HG03095 (cell line): ENCODE results near the gene TSPAN17.
"Not testable (repeated sequence)": the region's sequence is repeated elsewhere in the genome, so short reads cannot be mapped to it uniquely, and the experiment has no call there.

Experiments used
- ATAC-seq: cut with Tn5 transposase; IDR thresholded peaks from one replicate; pipeline ENCODE4 v1.9.1; 2021; ENCODE audit warnings: moderate library complexity; ENCODE audit not compliant: unreplicated experiment

The TSPAN17 gene, protein sequence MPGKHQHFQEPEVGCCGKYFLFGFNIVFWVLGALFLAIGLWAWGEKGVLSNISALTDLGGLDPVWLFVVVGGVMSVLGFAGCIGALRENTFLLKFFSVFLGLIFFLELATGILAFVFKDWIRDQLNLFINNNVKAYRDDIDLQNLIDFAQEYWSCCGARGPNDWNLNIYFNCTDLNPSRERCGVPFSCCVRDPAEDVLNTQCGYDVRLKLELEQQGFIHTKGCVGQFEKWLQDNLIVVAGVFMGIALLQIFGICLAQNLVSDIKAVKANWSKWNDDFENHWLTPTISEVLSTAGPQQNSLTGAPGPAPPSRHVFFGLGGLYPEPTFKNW

DNA sequence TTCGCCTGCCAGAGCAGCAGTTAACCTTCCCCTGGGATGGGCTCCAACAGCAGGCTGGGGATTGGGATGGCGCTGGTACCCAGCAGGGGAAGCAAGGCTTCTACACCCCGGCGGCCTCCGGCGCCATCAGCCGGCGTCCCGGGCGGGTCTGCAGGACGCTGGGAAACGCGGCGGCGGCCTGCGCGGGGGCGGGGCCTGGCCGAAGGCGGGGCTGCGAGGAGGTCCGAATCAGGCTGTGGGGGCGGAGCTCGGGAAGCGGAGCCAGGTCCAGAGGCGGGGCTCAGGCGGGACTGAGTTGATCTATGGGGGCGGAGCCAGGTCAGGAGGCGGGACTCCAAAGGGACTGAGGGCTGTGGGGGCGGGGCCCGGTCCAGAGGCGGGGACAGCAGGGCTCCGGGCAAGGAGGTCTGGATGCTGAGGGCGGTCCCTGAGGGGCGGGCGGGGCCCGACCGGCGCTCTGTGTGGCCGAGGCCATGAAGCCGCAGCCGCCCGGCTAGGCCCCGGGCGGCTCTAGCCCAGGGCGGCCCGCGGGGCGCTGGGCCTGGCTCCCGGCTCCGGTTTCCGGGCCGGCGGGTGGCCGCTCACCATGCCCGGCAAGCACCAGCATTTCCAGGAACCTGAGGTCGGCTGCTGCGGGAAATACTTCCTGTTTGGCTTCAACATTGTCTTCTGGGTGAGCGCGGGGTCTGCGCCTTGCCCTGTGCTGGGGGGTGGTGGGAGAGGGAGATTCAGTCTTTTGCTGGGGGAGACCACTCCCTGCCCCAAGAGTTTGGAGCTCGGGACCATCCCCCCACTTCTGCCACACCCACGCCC, at the start of gene TSPAN17:
Gene TSPAN17 (plus strand): TSS at position 455 of the 813 bp plus-strand sequence. CDS start 132 bp downstream, at position 587.
- peak; percentile 95 for ATAC-seq

DNA sequence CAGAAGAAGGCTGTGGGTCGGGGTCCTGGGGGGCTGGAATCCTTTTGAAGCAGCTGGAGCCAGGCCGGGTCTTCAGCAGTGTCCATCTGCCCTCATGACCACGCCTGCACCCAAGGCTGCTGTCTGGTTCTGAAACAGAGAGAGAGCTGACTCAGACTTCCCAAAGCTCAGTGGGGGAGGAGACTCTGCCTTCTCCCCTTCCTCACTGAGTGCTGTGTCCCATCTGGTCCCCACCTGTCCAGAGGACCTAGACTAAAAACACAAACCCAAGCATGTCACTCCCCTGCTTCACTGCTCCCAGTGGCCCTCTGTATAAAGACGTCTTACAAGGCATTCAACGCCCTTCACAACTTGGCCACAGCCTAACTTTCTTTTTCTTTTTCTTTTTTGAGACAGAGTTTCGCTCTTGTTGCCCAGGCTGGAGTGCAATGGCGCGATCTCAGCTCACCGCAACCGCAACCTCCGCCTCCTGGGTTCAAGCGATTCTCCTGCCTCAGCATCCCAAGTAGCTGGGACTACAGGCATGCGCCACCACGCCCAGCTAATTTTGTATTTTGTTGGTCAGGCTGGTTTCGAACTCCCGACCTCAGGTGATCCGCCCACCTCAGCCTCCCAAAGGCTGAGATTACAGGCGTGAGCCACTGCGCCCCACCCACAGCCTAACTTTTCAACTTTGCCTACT, 47.4 kb upstream of the TSPAN17 start:
- ATAC-seq = not testable (repeated sequence)

DNA sequence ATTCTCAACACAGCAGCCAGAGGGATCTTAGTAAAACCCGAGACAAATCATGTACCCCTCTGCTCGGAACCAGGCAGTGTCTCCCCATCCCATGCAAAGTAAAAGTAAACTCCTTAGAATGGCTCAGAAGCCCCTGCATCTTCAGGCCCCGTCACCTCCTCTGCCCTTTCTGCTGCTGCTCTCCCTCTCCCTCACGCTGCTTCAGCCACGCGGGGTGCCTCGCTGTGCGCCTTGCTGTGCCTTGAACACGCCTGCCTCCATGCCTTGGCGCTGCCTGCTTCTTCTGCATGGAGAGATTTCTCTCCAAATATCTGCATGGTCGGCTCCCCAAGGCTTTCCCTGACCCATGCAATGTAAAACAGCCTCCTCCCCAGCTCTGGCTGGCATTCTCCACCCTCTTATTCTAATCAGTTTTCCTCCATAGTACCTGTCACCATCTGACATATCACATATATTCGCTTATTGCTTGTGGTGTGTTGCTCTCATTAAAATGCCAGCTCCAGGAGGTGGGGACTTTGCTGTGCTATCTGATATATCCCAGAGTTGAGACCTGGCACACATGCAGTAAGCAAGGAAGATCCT, 45.3 kb upstream of the TSPAN17 start:
- ATAC-seq = no peak

DNA sequence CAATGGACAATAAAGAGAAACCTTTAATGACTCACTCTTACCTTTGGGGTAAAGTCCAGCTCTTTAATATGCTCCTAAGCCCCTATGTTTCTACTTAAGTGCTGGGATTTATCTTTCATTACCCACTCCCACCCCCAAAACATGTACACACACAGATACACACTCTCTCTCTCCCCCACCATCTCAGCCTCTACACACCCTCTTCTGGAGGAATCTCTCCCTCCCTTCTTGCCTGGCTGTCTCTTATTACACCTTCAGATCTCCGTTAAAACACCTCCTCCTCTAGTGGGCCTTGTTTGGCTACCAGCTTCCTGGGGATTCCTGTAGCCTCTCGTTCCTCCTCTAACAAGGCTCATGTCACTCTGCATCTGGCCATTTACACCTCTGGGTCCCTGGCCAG, 44.2 kb upstream of the TSPAN17 start:
- ATAC-seq = no peak

DNA sequence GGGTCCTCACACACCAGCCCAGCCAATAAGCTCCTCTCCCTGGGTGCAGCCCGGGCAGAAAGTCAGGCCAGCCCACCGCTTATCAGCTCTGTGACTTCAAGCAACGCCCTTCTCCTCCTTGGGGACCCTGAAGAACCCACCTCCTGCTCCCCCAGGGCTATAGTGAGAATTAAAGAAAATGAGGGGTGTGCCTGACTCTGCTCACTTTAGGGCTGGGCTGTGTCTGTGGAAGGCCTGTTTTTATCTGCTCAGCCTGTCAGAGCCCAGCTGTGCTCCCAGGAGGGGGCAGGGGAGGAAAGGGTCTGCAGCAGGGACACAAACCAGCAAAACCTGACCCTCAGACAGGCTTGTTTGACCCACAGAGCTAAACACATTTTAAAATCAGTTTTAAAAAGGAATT, 41.3 kb upstream of the TSPAN17 start:
- no peak for ATAC-seq

DNA sequence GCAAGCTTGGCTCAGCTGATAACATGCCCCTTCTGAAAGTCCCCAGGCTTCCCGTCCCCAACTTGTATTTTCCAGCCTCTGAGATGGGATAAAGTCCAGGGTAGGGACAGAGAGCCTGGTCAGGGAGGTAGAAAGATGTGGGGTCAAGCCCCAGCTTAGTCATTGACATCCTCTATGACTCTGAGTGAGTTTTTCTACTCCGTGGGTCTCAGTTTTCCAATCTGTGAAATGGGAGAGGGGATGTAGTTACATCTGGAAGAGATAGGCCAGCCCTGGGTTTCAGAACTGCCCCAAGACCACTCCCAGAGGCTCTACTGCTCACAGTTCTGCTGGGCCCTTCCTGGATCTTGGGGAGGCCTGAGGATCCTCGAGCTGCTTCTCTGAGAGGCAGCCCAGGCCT, 40.4 kb upstream of the TSPAN17 start:
- no peak for ATAC-seq

DNA sequence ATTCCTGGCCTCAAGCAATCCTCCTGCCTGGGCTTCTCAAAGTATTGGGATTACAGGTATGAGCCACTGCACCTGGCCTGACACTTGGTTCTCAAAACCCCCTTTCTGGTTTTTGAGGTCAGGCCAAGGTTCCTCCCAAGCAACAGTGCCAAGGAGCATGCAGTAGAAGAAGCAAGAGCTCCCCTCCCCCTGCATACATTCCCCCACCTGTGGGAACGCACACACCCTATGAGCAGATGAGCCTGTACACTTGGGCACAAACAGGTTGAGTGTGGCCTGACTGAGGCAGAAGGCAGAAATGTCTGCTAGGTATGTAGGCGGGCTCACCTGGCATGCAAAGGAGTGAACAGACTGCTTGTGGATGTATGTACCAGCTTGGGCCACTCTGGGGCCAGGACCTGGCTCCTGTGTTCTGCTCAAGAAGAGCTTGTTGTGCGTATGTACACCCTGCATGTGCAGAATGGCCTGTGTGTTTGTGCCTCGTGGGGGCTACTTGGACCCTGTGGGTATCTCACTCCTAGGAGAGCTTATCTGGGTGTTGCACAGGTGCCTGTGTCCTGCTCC, 39.1 kb upstream of the TSPAN17 start:
- no peak for ATAC-seq

DNA sequence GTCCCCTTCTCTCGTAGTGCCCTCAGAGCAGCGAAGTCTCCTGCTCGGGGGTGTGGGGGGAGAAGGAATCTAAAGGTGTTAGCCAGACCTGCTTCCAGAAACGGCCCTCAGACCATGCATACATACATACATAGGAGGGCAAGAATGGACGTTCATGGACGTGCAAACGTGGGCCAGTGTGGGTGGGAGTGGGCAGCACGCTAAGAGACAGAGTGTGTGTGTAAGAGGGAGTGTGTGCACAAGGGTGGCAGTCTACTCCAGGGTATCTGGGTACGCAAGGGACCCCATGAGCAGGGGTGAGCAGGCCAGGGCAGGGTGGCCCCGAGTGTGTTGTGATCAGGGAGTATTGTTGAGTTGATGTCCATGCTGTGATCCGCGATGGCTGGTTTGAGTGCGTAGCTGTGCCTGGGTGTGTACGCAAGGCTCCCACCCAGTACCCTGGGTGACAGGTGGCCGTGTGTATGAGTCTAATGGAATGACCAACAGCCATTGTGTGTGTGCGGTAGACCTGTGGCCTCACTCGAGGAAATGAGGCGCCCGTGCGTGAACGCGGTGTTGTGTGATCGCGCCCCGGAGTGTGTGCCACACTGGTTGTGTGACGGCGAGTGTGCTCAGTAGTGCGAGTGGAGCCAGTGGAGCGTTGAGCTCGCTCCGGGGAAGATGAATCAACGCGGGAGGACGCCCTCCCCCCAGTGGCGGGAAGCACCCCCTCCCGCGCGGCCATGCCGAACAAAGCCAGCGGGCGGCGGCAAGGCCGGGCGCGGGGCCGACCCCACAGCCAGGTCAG, 38.2 kb upstream of the TSPAN17 start:
- ATAC-seq = no peak

DNA sequence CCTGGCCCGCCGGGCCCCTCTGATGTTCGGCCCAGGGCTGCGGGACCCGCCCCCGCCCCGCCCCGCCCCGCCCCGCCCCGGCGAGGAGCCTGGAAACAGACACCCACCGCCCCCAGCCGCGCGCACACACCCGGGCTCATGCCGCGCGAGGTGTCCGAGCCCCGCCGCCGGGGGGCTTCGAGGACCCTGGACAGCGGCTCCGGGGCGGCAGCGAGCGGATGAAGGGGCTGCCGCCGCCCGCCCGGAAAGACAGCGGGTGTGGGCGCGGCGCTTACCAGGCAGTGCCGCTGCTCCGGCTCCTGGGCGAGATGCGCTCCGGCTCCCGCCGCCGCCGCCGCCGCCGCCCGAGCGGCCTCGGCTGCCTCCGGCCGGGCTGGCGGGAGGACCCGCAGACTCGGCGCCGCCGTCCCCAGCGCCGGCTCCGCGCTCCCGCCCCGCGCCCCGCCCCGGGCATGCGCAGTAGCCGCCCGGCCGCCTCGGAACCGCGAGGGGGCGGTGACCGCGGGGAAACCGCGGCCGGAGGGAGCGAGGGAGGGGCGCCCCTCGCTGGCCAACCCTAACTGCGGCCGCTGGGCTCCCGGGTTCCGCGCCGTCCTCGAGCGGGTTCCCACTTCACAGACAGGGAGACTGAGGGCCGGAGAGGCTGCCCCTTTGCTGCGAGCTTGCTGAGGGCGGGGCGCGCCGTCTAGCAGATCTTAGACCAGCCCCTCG, 37.4 kb upstream of the TSPAN17 start, which contains the start of gene GPRIN1:
Gene GPRIN1 (minus strand): TSS at position 433 of the 711 bp plus-strand sequence. CDS start 10,322 bp downstream, outside the sequence.
- ATAC-seq = peak; percentile 69

DNA sequence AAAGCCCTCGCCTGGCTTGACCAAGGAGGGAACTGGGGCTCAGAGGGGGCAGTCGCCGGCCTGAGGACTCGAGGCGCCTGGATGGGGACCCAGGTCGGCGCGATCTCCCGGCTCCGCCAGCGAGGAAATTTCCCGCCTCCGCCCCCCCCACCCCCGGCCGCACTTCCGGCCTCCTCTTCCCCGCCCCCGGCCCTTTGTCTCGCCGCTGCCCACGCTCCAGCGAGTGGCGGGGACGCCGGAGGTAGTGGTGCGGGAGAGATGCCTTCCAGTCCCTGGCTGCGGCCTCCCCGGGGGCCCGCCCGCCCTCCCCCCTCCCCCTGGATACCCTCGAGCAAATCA, 36.9 kb upstream of the TSPAN17 start:
- no peak for ATAC-seq

DNA sequence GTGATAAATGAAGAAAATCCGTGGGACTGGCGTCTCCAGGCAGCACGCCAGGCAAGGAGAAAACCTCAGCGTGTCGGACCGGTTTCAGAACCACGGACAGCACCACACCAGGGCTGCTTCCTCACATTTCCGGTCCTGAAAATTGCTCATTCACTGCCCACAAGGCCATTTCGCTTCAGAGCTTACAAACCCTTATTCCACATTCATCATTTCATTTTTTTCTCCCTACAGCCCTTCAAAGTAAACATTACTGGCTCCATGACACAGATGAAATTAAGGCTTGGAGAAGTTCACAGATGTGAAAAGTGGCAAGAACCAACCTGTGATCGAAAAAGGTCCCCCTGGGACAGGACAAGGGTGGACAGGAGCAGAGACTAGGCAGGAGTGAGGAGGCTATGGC, 35.8 kb upstream of the TSPAN17 start:
- no peak for ATAC-seq

DNA sequence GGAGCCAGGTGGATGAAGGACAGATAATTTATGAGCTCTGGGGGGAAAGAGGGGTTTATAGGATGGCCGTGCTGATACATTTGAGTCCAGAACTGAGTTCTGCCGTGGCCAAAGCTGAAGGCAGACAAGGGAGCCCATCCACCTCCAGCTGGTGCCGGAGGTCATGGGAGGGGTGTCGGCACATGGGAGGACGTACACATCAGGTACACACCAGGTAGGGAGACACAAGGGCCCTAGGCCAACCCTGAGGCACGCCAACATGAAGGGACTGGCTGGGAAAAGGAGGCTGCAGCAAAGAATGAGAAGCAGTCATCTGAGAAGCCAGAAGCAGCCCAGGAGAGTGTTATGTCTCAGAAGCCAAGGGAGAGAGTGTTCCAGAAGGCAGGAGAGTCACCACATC, 35.3 kb upstream of the TSPAN17 start:
- ATAC-seq = no peak

DNA sequence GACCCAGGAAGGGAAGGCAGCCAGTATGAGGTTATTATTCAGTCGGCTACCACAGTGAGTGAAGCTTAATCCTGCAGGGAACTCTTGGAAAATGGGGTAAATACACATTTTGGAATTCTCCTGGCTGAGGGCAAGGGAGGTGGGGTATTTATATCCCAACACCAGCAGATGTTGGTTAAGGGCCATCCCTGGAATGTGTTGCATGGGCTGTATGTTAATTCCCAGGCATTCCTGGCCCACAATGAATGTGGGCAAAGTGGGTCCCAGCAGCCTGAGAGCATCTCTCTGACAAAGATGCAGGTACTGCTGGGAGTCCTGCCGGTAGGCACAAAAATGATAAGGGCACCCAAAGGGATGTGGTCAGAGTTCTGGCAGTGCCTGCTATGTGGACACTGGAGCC, 34.4 kb upstream of the TSPAN17 start:
- ATAC-seq = no peak

DNA sequence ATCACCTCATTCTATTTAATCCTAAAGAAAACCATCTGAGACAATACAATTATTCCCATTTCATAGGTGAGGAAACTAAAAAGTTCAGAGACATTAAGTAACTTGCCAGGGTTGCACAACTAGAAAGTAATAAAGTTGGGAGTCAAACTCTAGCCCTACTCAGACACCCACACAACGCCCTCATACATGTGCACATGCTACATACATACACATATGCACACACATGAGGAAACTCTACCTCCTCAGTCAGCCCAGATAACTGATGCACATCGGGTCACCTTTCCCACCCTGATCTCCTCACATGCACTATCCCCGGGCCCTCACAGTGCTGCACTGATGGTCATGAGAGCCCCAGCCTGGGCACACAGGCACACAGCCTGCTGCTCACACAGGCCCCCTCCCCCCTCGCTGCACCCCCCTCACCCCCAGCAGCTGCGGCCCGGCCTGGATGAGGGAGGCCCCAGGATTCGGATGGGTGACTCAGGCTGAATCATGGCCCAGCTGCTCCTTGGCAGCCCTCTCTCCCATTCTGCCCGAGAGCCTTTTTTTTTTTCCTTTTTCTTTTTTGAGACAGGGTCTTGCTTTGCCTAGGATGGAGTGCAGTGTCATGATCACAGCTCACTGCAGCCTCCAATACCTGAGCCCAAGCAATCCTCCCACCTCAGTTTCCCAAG, 32.3 kb upstream of the TSPAN17 start:
- no peak for ATAC-seq

DNA sequence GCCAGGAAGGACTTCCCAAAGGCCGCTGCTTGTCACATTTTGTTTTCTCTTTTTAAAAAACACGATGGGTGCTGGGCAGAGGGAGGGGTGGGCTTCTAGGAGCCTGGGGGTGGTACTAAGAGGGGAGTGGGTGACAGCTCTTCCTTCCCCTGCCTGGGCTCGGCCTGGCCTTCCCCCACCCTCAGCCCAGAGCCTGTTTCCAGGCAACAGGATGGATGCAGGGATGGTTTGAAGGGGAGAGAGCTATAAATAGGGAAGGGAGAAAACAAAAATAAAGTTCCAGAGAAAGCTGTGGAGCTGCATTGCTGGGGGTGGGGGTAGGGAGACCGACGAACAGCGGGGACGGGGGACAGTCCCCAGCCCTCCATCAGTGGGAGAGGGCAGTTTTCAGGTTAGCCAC, 30.8 kb upstream of the TSPAN17 start:
- no peak for ATAC-seq

DNA sequence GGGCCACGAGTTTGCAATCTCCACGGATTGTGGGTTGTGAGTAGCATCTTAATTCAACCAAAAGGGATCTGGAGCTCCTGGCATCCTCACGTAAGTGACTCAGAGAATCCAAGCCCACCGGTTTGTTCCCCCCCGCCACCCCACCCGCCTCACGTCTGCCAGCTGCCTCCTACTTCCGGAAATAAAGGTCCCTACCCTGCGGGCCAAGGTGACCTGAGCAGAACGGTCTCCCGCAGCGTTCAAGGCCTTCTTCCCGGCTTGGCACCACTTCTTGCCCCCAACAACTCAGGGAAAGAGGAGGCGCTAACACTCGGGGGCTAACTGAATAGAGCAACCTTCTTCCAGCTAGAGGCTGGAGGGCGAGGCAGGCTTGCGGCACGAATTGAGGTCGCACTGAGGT, 28.5 kb upstream of the TSPAN17 start:
- no peak for ATAC-seq

DNA sequence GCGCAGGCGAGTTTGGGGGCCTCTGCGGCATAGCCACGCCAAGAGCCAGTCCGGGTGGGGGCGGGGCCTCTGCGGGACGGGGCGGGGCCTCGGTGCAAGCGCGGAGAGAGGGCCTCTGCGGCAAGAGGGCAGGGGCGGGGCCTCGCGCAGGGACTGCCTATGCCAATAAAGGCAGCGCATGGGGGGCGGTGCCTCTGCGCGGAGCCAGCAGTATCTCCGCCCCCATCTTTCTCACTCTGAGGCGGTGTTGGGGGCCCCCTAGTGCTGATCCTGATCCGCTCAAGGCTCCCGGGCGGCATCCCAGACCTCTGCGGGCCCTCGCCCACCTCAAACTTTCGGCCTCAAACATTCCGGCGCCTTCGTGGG, 28.1 kb upstream of the TSPAN17 start:
- no peak for ATAC-seq

DNA sequence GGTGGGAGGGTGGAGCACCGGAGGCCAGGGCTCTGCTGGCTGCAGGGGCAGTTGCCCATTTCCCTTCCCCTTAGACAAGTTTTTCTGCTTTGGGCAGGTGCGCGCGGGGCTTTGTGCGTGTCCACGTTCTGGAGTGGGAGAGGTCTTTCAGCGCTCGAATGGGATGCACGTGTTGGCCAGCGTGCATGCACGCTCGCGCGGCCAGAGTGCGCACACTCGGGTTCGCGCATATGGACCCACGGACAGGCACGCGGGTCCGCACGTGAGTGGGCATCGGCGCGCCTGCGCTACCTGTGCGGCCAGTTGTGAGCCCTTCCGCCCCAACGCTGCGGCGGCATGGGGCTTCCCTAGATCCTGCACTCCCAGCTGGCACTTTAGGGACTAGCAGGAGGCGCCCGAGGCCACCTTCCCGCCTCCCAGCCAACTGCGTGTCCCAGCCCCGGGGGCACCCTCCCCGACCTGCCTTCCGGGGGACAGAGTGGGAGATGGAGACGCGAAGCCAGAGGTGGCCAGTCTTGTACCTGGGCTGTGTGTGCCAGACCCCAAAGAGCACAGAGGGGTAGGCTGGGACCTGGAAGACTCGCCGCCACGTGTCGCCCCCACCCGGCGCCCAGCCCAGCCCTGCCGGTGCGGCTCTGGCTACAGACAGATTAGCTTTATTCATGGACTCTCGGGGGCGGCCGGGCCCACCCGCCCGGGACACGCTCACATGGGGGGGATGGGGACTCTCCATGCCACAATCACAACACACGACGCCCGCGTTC, 27.5 kb upstream of the TSPAN17 start:
- no peak for ATAC-seq
